ENCODE data around the gene TRIM9.

Gene TRIM9

DNA sequence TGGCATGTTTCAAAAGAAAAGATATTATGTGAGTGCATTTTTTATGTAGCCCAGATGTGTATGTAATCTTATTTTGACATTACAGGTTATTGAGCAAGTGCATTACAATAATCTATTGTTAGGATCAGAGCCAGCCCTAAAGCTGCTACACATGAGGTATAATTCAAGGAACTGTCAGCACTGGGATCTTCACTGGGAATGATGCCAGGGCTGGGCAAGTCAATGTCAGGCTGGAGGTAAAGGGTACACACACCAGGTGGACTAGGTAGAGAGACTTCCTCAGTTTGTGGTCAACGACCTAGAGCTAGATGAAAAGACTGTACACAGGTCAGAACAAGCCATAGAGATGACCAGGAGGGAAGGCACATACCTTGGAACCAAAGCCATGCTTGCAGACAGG is 15.4 kb downstream of the TRIM9 start:
- DNase-seq (ENCODE audit: low spot score) = no peak
- in situ Hi-C loops (cut with MboI; ENCODE audit: low sequenced_read_pairs, unreplicated experiment) = no loop called here
- TF ChIP-seq, protein P1, sequence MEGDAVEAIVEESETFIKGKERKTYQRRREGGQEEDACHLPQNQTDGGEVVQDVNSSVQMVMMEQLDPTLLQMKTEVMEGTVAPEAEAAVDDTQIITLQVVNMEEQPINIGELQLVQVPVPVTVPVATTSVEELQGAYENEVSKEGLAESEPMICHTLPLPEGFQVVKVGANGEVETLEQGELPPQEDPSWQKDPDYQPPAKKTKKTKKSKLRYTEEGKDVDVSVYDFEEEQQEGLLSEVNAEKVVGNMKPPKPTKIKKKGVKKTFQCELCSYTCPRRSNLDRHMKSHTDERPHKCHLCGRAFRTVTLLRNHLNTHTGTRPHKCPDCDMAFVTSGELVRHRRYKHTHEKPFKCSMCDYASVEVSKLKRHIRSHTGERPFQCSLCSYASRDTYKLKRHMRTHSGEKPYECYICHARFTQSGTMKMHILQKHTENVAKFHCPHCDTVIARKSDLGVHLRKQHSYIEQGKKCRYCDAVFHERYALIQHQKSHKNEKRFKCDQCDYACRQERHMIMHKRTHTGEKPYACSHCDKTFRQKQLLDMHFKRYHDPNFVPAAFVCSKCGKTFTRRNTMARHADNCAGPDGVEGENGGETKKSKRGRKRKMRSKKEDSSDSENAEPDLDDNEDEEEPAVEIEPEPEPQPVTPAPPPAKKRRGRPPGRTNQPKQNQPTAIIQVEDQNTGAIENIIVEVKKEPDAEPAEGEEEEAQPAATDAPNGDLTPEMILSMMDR (IDR thresholded peaks at IDR 0.05; ENCODE audit: borderline replicate concordance, control extremely low read depth, extremely low read depth, insufficient read depth, missing control alignments) = no peak

DNA sequence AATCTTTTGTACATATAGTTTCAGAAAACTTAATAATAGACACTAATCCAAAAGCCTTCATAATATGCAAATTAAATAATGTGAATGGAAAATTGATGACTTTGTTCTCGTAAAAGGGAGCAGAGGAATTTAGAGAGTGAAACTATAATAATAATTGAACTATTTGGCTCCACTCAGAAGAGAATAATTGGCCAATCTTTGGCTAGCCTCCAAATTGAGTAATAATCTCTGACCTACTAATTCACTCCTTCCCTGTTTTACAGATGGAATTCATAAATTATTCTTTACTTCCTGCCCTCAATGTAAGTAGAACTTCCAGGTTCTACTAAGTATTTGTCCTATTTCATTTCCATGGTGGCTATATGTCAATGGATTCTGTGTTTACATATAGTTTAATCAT is 15.8 kb downstream of the TRIM9 start:
- DNase-seq (ENCODE audit: low spot score) = no peak
- in situ Hi-C loops (cut with MboI; ENCODE audit: low sequenced_read_pairs, unreplicated experiment) = no loop called here
- TF ChIP-seq, protein P1 (IDR thresholded peaks at IDR 0.05; ENCODE audit: borderline replicate concordance, control extremely low read depth, extremely low read depth, insufficient read depth, missing control alignments) = no peak

DNA sequence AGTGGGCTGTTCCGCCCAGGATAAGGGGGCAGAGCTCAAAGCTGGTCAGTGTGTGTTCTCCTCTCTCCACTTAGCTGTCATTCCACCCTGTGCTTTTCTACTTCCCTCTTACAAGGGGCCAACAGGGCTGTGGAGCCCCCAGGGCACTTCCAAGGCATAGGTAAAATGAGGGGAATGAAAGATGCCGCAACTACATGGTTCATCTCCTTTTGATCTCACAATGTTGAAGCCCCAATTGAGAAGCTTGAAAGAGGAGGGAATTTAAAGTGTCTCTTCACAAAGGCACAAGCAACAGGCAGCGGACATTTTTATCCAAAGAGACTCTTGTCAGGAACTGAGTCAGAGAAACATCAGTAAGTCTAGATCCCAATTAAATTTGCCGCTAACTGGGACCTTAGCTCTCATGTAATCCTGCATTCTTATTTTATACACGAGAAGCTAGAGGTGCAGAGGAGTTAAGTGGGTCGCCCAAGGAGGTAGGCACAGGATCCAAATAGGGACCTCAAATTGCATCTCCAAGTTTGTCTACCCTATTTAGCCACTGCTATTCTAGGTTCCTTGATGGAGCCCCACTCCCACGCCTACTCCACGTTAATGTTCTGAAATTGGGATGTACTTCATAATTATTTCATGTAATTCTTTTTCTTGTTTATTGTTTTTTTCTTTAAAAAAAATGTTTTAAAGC is 20.1 kb downstream of the TRIM9 start:
- TF ChIP-seq, protein P1 (IDR thresholded peaks at IDR 0.05; ENCODE audit: borderline replicate concordance, control extremely low read depth, extremely low read depth, insufficient read depth, missing control alignments) = no peak
- DNase-seq (ENCODE audit: low spot score) = no peak
- in situ Hi-C loops (cut with MboI; ENCODE audit: low sequenced_read_pairs, unreplicated experiment) = no loop called here

DNA sequence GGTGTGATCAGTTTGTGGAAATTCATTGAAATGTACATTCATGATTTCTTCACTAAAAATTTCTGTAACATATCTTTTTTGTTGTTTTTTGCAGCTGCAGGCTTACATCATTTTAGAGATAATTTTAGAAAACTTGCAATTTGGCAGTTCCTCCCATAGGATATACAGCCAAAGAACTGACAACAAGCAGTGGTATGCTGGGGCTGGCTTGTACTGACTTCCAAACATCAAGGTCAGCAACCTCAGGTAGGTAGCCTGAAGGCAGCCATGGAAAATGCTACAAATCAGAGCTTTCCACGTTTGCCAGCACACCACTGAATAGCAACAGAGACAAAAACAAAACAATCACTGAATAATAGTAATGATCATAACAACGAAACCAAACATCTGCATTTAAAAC is 21.2 kb downstream of the TRIM9 start:
- no peak for DNase-seq (ENCODE audit: low spot score)
- in situ Hi-C loops (cut with MboI; ENCODE audit: low sequenced_read_pairs, unreplicated experiment) = no loop called here
- TF ChIP-seq, protein P1 (IDR thresholded peaks at IDR 0.05; ENCODE audit: borderline replicate concordance, control extremely low read depth, extremely low read depth, insufficient read depth, missing control alignments) = no peak

DNA sequence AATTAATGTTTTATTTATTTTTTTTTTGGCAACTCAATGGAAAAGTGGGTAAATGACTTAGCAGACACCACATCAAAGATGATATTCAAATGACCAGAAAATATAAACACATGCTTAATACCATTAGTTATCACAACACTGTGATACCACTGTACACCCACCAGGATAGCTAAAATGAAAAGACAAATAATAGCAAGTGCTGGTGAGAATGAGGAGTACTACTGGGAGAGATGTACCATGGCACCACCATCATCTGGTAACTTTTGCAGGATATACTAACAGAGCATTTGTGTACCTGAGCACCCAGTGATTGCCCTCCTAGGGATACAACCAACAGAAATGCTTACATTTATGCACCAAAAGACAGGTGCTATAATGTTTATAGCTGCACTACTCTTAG is 21.9 kb downstream of the TRIM9 start:
- in situ Hi-C loops (cut with MboI; ENCODE audit: low sequenced_read_pairs, unreplicated experiment) = no loop called here
- TF ChIP-seq, protein P1 (IDR thresholded peaks at IDR 0.05; ENCODE audit: borderline replicate concordance, control extremely low read depth, extremely low read depth, insufficient read depth, missing control alignments) = no peak
- DNase-seq (ENCODE audit: low spot score) = no peak

DNA sequence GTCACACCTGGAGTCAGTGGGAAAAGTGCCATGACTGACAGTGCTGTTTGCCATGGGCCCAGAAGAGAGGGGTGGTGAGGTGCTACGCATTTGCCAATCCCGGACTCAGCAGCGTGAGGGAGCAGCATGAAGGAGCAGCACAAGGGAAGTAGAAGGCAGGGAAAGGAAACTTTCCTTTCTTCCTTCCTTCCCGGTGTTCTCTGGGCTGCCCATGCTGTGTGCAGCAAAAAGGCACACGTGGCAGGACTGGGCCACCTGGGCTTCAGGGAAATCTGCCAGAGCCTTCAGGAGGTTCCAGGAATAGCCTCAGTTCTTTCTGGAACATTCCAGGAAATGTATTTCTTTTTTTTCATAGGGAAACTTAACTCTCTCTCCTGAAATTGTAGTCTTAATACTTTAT is 23.0 kb downstream of the TRIM9 start:
- in situ Hi-C loops (cut with MboI; ENCODE audit: low sequenced_read_pairs, unreplicated experiment) = no loop called here
- DNase-seq (ENCODE audit: low spot score) = no peak
- TF ChIP-seq, protein P1 (IDR thresholded peaks at IDR 0.05; ENCODE audit: borderline replicate concordance, control extremely low read depth, extremely low read depth, insufficient read depth, missing control alignments) = no peak
